Stimulated activated CD4-positive, alpha-beta T cell treated with anti-CD3 and anti-CD28 coated beads, Interleukin-1b, Interleukin-23, amount 100 ng/mL, for 4 hours (primary cell): ENCODE measurements around the gene CSKMT.

ENCODE experiments used
- DNase-seq, 2 donors: peaks; one replicate each; pipeline ENCODE4 v3.0.0-alpha.2; 2020; ENCODE audit warnings: low read depth in 2 of 2

The CSKMT gene

DNA sequence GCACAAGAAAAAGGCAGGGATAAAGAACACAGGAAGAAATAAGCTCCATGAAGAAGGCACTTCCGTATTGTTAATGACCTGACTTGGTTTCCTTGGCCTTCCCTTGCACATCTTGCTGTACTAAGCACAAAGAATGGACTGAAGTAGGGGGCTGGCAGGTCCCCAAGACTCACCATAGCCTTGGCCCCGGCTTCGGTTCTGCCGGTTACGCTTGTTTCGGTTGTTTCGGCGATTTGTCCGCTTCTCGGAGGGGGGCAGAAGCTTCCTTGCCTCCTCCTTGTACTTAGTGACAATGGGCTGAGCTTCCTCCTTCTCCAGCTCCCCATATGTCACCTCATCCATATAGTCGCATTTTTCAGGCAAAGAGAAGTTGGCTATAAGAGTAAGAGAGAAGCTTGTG is 51.7 kb downstream of the CSKMT start:
- DNase-seq = no peak
